Peyer's patch (tissue), 4 donors: Measurements from ENCODE around the gene INPP5J. TPM values are rescaled to one million over a fixed set of nuclear protein-coding genes. Genes with fewer than 3 reads are reported as not detected.
A peak's percentile ranks its signal among the peaks of the same experiment; 100 is the strongest.
"Not testable (repeated sequence)": the region's sequence is repeated elsewhere in the genome, so short reads cannot be mapped to it uniquely, and the experiment has no call there.

Experiments used
- DNase-seq, 3 donors: peaks; one replicate each; pipeline ENCODE4 v3.0.0-alpha.2; 2017 to 2019
- H3K27ac ChIP-seq, 4 donors: fragments of 200-600 bp; sonication (generic); one replicate each; pipeline ENCODE4 v1.5.1; 2016 to 2019
- H3K27me3 ChIP-seq, 2 donors: fragments of 200-600 bp; sonication (generic); one replicate each; pipeline ENCODE4 v1.5.1; 2019
- H3K36me3 ChIP-seq, 3 donors: fragments of 200-600 bp; sonication (generic); one replicate each; pipeline ENCODE4 v1.5.1; 2016 to 2019
- H3K4me1 ChIP-seq, 4 donors: fragments of 200-600 bp; sonication (generic); one replicate each; pipeline ENCODE4 v1.5.1; 2016 to 2019
- H3K4me3 ChIP-seq, 4 donors: fragments of 200-600 bp; sonication (generic); 1 replicate in 3 of 4; 2 replicates in 1 of 4; pipeline ENCODE4 v1.5.1; 2016 to 2019; ENCODE audit warnings: mild to moderate bottlenecking in 1 of 4
- H3K9me3 ChIP-seq, 4 donors: fragments of 200-600 bp; sonication (generic); one replicate each; pipeline ENCODE4 v1.5.1; 2016 to 2019; ENCODE audit warnings: mild to moderate bottlenecking in 1 of 4
- CTCF ChIP-seq, 6 experiments: fragments of 450-650 bp in 4 of 6; fragments of 200-600 bp in 2 of 6; sonication (generic) in 1 of 6; IDR thresholded peaks; one replicate each; pipeline ENCODE4 v1.5.1; 2017 to 2019; ENCODE audit warnings: antibody characterized with exemption in 6 of 6, mild to moderate bottlenecking in 3 of 6, moderate library complexity in 1 of 6
- POLR2A ChIP-seq, 2 donors: fragments of 450-650 bp; IDR thresholded peaks; one replicate each; pipeline ENCODE4 v1.5.1; 2017; ENCODE audit warnings: antibody characterized with exemption in 2 of 2, mild to moderate bottlenecking in 2 of 2, moderate library complexity in 2 of 2
- total RNA-seq, 4 donors: library from RNA; depleted of rRNA; stranded (reverse); fragments of >200 nt; gene quantifications; one replicate each; pipeline ENCODE4 v1.1.0, GENCODE V29; 2016

The INPP5J gene, protein sequence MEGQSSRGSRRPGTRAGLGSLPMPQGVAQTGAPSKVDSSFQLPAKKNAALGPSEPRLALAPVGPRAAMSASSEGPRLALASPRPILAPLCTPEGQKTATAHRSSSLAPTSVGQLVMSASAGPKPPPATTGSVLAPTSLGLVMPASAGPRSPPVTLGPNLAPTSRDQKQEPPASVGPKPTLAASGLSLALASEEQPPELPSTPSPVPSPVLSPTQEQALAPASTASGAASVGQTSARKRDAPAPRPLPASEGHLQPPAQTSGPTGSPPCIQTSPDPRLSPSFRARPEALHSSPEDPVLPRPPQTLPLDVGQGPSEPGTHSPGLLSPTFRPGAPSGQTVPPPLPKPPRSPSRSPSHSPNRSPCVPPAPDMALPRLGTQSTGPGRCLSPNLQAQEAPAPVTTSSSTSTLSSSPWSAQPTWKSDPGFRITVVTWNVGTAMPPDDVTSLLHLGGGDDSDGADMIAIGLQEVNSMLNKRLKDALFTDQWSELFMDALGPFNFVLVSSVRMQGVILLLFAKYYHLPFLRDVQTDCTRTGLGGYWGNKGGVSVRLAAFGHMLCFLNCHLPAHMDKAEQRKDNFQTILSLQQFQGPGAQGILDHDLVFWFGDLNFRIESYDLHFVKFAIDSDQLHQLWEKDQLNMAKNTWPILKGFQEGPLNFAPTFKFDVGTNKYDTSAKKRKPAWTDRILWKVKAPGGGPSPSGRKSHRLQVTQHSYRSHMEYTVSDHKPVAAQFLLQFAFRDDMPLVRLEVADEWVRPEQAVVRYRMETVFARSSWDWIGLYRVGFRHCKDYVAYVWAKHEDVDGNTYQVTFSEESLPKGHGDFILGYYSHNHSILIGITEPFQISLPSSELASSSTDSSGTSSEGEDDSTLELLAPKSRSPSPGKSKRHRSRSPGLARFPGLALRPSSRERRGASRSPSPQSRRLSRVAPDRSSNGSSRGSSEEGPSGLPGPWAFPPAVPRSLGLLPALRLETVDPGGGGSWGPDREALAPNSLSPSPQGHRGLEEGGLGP
- total RNA-seq: 100 to 1,000 TPM in 3 of 4 donors, 10 to 100 TPM in 1; 18.2 to 203 (median 156) TPM

DNA sequence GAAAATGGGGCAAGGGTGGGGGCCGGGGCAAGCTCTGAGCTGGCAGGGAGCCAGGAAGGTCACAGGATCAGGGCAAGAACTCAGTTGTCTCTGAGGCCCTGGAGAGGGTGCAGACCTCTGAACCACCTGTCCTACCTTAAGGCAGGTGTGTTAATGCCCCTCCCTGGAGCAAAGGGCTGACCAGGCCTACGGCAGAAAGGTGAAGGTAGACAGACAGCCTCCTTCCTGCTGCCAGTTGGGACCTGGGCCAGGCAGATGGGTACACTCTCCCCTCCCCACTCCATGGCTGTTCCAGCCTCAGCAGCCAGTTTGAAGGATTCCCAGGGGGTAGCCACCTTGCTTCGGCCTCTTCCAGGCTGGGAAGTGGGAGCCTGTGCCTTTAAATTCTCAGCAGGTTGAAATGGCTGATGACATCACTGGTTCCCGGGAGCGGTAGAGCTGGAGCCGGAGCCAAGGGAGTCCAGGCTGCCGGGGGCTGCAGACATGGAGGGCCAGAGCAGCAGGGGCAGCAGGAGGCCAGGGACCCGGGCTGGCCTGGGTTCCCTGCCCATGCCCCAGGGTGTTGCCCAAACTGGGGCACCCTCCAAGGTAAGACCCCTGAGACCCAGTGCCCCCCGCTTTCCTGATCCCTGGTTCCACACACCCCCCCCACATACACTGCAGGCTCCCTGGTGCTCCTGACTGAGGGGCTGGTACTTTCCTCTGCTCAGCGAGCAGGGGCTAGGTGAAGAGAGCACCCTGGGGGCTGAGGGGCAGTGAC lies at the start of gene INPP5J:
INPP5J (plus strand) TSS at position 435 of the 760 bp plus-strand sequence; CDS start at position 484, 49 bp downstream.
- H3K27ac ChIP-seq: peak within 1 kb of the TSS in 3 of 4 donors; percentile 77 to 96 (median 91)
- no peaks in the 10 kb centered on the region for H3K27me3 ChIP-seq
- H3K36me3 ChIP-seq: no peaks in the 10 kb centered on the region
- DNase-seq: peak in 2 of 3 donors; percentile 88 to 89
- no peak for TF ChIP-seq CTCF (IDR thresholded peaks at IDR 0.05)
- TF ChIP-seq POLR2A (IDR thresholded peaks at IDR 0.05): peak; percentile 95 to 96
- peaks cover 0 to 14% (median 7%) of the 10 kb centered on the region in 4 donors for H3K4me1 ChIP-seq
- H3K9me3 ChIP-seq: no peaks in the 10 kb centered on the region
- H3K4me3 ChIP-seq: peak within 1 kb of the TSS in 3 of 4 donors; percentile 32 to 79 (median 61)

DNA sequence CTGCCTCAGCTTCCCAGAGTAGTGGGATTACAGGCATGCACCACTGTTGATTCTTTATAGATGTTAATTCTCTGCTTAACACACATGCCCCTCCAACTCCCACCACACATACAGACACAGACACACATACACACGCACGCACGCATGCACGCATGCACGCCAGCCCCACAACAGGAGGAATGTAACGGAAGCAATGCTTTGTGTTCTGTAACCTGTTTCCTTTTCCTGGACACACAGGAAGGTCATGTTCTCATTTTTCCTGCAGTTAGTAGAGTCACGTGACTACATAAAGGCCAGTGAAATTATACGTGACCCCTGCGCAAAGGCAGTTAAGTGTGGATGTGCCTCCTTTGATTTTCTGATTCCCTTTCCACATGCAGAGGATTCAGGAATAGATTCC lies 49.6 kb upstream of the INPP5J start:
- H3K9me3 ChIP-seq: not testable (repeated sequence)

GRCh38 chr22:31073545-31074145 lies 49.1 kb upstream of the INPP5J start:
- H3K27ac ChIP-seq, H3K4me3 ChIP-seq, H3K9me3 ChIP-seq, H3K36me3 ChIP-seq, H3K27me3 ChIP-seq, DNase-seq, H3K4me1 ChIP-seq: not testable (repeated sequence)

More for the DNA sequence above, 49.6 kb upstream of the INPP5J start:
- H3K4me1 ChIP-seq, H3K27me3 ChIP-seq, H3K27ac ChIP-seq, H3K36me3 ChIP-seq, H3K4me3 ChIP-seq, DNase-seq: not testable (repeated sequence)

DNA sequence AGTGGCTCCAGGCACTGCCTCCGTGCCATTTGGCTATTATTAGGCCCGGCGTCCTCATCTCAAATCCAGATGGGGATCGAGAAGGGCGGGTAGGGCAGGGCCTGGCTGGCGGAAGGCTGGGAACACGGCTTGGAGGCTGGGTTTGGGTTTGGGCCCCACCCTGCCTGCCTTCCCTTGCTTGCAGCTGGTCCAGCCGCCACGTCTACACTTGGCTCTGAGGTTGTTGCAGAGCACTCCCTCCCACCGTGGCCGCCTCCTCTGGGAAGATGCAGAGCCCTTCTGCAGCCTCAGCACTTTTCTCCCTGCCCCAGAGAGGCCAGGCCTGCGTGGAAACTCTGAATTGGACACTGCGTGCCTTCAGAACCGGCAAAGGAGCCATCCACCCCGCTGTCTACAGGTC lies 46.8 kb upstream of the INPP5J start:
- peak in 2 of 3 donors; percentile 22 to 74 for DNase-seq
- Histone ChIP-seq H3K4me1 (peaks cover 0 to 24% (median 0%) of the 10 kb centered on the region in 4 donors), H3K27ac (peak overlapping the region; percentile 42 to 74 (median 68)), H3K27me3 (no peaks in the 10 kb centered on the region), H3K4me3 (no peak overlapping the region), H3K9me3 (no peaks in the 10 kb centered on the region), H3K36me3 (no peaks in the 10 kb centered on the region)
- TF ChIP-seq CTCF (IDR thresholded peaks at IDR 0.05): no peak

GRCh38 chr22:31077681-31078080 lies 45.1 kb upstream of the INPP5J start:
- Histone ChIP-seq H3K4me1 (peaks cover 0 to 38% (median 0%) of the 10 kb centered on the region in 4 donors), H3K4me3 (no peak overlapping the region), H3K36me3 (no peaks in the 10 kb centered on the region), H3K9me3 (no peaks in the 10 kb centered on the region), H3K27me3 (no peaks in the 10 kb centered on the region), H3K27ac (peak overlapping the region in 1 of 4 donors; percentile 93)
- TF ChIP-seq CTCF (IDR thresholded peaks at IDR 0.05) (no peak), POLR2A (IDR thresholded peaks at IDR 0.05) (no peak)
- no peak for DNase-seq

- H3K4me3 ChIP-seq, H3K9me3 ChIP-seq, H3K36me3 ChIP-seq, H3K27me3 ChIP-seq, DNase-seq: not testable (repeated sequence)
- peaks cover 0 to 45% (median 0%) of the 10 kb centered on the region in 4 donors for H3K4me1 ChIP-seq
- H3K27ac ChIP-seq: peak overlapping the region in 3 of 4 donors; percentile 31 to 93 (median 73)
Measured at GRCh38 chr22:31078389-31078788, 44.4 kb upstream of the INPP5J start.
